Vagina (tissue), 2 donors: ENCODE data around the gene KRT86.

Source experiments
- POLR2A ChIP-seq, 2 donors: fragments of 450-650 bp; IDR thresholded peaks; one replicate each; pipeline ENCODE4 v1.6.1; 2017; ENCODE audit warnings: antibody characterized with exemption in 2 of 2, mild to moderate bottlenecking in 2 of 2, moderate library complexity in 2 of 2
- TF ChIP-seq, protein P1 (sequence below), 3 experiments: fragments of 450-650 bp in 2 of 3; fragments of 200-600 bp in 1 of 3; sonication (generic) in 1 of 3; IDR thresholded peaks; one replicate each; pipeline ENCODE4 v1.5.1; 2017 to 2019; ENCODE audit warnings: antibody characterized with exemption in 3 of 3, mild to moderate bottlenecking in 2 of 3, moderate library complexity in 2 of 3

DNA sequence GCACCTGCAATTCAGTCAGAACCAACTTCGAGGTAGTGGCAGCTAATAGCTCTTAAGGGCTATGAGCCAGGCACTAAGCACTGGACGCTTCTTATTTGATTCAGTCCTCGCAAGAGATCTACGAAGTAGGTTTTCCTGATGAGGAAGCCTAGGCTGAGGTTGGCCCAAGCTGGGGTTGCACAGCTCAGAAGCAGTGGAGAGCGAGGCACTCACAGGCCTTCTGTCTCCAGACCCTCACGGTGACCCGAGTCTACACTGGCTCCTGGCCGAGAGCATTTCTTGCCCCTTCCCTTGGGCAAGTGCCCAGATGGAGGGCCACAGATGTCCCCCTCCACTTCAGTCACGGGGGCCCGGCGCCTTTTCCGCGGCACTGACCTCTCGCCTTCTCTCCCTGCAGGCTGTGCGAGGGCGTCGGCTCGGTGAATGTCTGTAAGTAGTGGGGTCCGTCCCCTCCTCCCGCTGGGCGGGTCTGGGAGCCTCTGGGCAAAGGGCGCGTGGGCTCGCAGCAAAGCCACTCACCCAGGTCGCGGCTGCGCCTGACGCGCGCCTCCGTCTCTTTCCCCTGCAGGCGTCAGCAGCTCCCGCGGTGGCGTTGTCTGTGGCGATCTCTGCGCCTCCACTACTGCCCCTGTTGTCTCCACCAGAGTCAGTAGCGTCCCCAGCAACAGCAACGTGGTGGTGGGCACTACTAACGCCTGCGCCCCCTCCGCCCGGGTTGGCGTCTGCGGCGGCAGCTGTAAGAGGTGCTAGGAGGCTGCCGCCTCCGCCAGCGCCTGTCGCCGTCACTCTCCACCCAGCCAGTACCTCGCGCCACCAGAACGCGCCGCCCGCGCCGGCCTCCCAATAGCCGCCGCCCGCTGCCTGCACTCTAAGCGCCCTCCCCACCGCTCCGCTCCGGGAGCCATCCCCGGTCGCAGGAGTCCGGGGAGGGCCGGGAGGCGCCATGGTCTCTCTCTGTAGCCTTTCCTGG, 33.7 kb downstream of the KRT86 start:
- TF ChIP-seq, protein P1, sequence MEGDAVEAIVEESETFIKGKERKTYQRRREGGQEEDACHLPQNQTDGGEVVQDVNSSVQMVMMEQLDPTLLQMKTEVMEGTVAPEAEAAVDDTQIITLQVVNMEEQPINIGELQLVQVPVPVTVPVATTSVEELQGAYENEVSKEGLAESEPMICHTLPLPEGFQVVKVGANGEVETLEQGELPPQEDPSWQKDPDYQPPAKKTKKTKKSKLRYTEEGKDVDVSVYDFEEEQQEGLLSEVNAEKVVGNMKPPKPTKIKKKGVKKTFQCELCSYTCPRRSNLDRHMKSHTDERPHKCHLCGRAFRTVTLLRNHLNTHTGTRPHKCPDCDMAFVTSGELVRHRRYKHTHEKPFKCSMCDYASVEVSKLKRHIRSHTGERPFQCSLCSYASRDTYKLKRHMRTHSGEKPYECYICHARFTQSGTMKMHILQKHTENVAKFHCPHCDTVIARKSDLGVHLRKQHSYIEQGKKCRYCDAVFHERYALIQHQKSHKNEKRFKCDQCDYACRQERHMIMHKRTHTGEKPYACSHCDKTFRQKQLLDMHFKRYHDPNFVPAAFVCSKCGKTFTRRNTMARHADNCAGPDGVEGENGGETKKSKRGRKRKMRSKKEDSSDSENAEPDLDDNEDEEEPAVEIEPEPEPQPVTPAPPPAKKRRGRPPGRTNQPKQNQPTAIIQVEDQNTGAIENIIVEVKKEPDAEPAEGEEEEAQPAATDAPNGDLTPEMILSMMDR (IDR thresholded peaks at IDR 0.05): peak in 1 of 3 experiments; percentile 10
- no peak for TF ChIP-seq POLR2A (IDR thresholded peaks at IDR 0.05)
